Measurements from ENCODE around the gene ANKRD13B. TPM values are rescaled to one million over a fixed set of nuclear protein-coding genes. Genes with fewer than 3 reads are reported as not detected.
"Not testable (repeated sequence)": the region's sequence is repeated elsewhere in the genome, so short reads cannot be mapped to it uniquely, and the experiment has no call there.

Gene ANKRD13B
- total RNA-seq, 1 donor from 2014 or later, result 7.9 TPM

GRCh38 chr17:29648005-29648404 is 55.1 kb downstream of the ANKRD13B start:
- H3K27me3 ChIP-seq, result no peaks in the 10 kb centered on the region
- H3K36me3 ChIP-seq, result no peaks in the 10 kb centered on the region
- H3K4me1 ChIP-seq, result peaks cover 35% of the 10 kb centered on the region
- no peak overlapping the region for H3K4me3 ChIP-seq
- peak overlapping the region; percentile 87 for H3K27ac ChIP-seq
- intact Hi-C loops (cut with DNase I), result no loop called here
- no peaks in the 10 kb centered on the region for H3K9me3 ChIP-seq
- DNase-seq (ENCODE audit: extremely low spot score in 2 of 2), result no peak
- TF ChIP-seq, protein P1, sequence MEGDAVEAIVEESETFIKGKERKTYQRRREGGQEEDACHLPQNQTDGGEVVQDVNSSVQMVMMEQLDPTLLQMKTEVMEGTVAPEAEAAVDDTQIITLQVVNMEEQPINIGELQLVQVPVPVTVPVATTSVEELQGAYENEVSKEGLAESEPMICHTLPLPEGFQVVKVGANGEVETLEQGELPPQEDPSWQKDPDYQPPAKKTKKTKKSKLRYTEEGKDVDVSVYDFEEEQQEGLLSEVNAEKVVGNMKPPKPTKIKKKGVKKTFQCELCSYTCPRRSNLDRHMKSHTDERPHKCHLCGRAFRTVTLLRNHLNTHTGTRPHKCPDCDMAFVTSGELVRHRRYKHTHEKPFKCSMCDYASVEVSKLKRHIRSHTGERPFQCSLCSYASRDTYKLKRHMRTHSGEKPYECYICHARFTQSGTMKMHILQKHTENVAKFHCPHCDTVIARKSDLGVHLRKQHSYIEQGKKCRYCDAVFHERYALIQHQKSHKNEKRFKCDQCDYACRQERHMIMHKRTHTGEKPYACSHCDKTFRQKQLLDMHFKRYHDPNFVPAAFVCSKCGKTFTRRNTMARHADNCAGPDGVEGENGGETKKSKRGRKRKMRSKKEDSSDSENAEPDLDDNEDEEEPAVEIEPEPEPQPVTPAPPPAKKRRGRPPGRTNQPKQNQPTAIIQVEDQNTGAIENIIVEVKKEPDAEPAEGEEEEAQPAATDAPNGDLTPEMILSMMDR (IDR thresholded peaks at IDR 0.05), result no peak
- TF ChIP-seq POLR2AphosphoS5 (IDR thresholded peaks at IDR 0.05; ENCODE audit: insufficient read depth in 1 of 2, low read depth in 1 of 2) (no peak), POLR2A (IDR thresholded peaks at IDR 0.05) (no peak)

GRCh38 chr17:29649359-29649758 is 56.4 kb downstream of the ANKRD13B start:
- DNase-seq (ENCODE audit: extremely low spot score in 2 of 2), result no peak
- Histone ChIP-seq H3K4me1 (peaks cover 22% of the 10 kb centered on the region), H3K9me3 (no peaks in the 10 kb centered on the region), H3K27ac (no peak overlapping the region), H3K27me3 (no peaks in the 10 kb centered on the region), H3K36me3 (no peaks in the 10 kb centered on the region), H3K4me3 (no peak overlapping the region)
- TF ChIP-seq POLR2A (IDR thresholded peaks at IDR 0.05), result no peak
- intact Hi-C loops (cut with DNase I), result no loop called here

GRCh38 chr17:29650396-29650795 is 57.5 kb downstream of the ANKRD13B start:
- intact Hi-C loops (cut with DNase I), result no loop called here
- H3K36me3 ChIP-seq, result no peaks in the 10 kb centered on the region
- H3K27me3 ChIP-seq, result no peaks in the 10 kb centered on the region
- no peak overlapping the region for H3K27ac ChIP-seq
- no peak for DNase-seq (ENCODE audit: extremely low spot score in 2 of 2)
- H3K9me3 ChIP-seq, result no peaks in the 10 kb centered on the region
- no peak overlapping the region for H3K4me3 ChIP-seq
- peaks cover 11% of the 10 kb centered on the region for H3K4me1 ChIP-seq
- TF ChIP-seq, protein P1 (IDR thresholded peaks at IDR 0.05), result no peak
- TF ChIP-seq POLR2AphosphoS5 (IDR thresholded peaks at IDR 0.05; ENCODE audit: insufficient read depth in 1 of 2, low read depth in 1 of 2) (no peak), POLR2A (IDR thresholded peaks at IDR 0.05) (no peak)

GRCh38 chr17:29651913-29652312 is 59.0 kb downstream of the ANKRD13B start:
- H3K27ac ChIP-seq; H3K9me3 ChIP-seq; intact Hi-C loops (cut with DNase I); H3K27me3 ChIP-seq; H3K4me3 ChIP-seq; H3K4me1 ChIP-seq; H3K36me3 ChIP-seq; DNase-seq (ENCODE audit: extremely low spot score in 2 of 2): not testable (repeated sequence)

- Histone ChIP-seq H3K4me1 (no peaks in the 10 kb centered on the region), H3K27me3 (no peaks in the 10 kb centered on the region), H3K36me3 (peaks cover 0 to 7% of the 10 kb centered on the region in 2 donors), H3K27ac (no peak overlapping the region), H3K4me3 (no peak overlapping the region), H3K9me3 (no peaks in the 10 kb centered on the region)
- DNase-seq (ENCODE audit: extremely low spot score in 2 of 2), result no peak
- intact Hi-C loops (cut with DNase I), result no loop called here
- TF ChIP-seq POLR2AphosphoS5 (IDR thresholded peaks at IDR 0.05; ENCODE audit: insufficient read depth in 1 of 2, low read depth in 1 of 2) (no peak), POLR2A (IDR thresholded peaks at IDR 0.05) (no peak)
- TF ChIP-seq, protein P1 (IDR thresholded peaks at IDR 0.05), result no peak
Measured at GRCh38 chr17:29652976-29653375, 60.0 kb downstream of the ANKRD13B start.

- intact Hi-C loops (cut with DNase I), result no loop called here
- Histone ChIP-seq H3K4me3 (no peak overlapping the region), H3K4me1 (no peaks in the 10 kb centered on the region), H3K9me3 (no peaks in the 10 kb centered on the region), H3K27me3 (no peaks in the 10 kb centered on the region), H3K36me3 (peaks cover 0 to 7% of the 10 kb centered on the region in 2 donors), H3K27ac (no peak overlapping the region)
- TF ChIP-seq, protein P1 (IDR thresholded peaks at IDR 0.05), result no peak
- no peak for TF ChIP-seq POLR2AphosphoS5 (IDR thresholded peaks at IDR 0.05; ENCODE audit: insufficient read depth in 1 of 2, low read depth in 1 of 2)
- no peak for TF ChIP-seq POLR2A (IDR thresholded peaks at IDR 0.05)
- no peak for DNase-seq (ENCODE audit: extremely low spot score in 2 of 2)
Measured at GRCh38 chr17:29653995-29654714, 61.2 kb downstream of the ANKRD13B start.
